Dendritic cell treated with granulocyte-macrophage colony-stimulating factor and Interleukin-4, amounts not matched to agents 40 ng/mL and 50 ng/mL, for 4 days (primary cell): ENCODE measurements around the gene JDP2.
A peak's percentile ranks its signal among the peaks of the same experiment; 100 is the strongest.

ENCODE experiments used
- H3K27ac Mint-ChIP-seq: one replicate; pipeline ENCODE4 v1.8.0; 2022; ENCODE audit warnings: mild to moderate bottlenecking, mixed read lengths
- H3K27me3 Mint-ChIP-seq: one replicate; pipeline ENCODE4 v1.8.0; 2022; ENCODE audit warnings: mild to moderate bottlenecking, mixed read lengths
- H3K36me3 Mint-ChIP-seq: one replicate; pipeline ENCODE4 v1.8.0; 2022; ENCODE audit warnings: low read depth, mixed read lengths
- H3K4me1 Mint-ChIP-seq: one replicate; pipeline ENCODE4 v1.8.0; 2022; ENCODE audit warnings: low read depth, mixed read lengths
- H3K4me3 Mint-ChIP-seq: one replicate; pipeline ENCODE4 v1.8.0; 2022; ENCODE audit warnings: mild to moderate bottlenecking, moderate library complexity, mixed read lengths
- H3K9me3 Mint-ChIP-seq: one replicate; pipeline ENCODE4 v1.8.0; 2022; ENCODE audit warnings: mixed read lengths
- intact Hi-C: fragments of 100-400 bp; cut with micrococcal nuclease; formaldehyde crosslinking; loops from one replicate; pipeline ENCODE4 v1.15.0; 2022

JDP2 gene

GRCh38 chr14:75479770-75480600 is 52.2 kb downstream of the JDP2 start:
- peaks cover 20% of the 10 kb centered on the region for H3K36me3 Mint-ChIP-seq
- intact Hi-C loops = no loop called here
- peaks cover 11% of the 10 kb centered on the region for H3K4me1 Mint-ChIP-seq
- H3K27ac Mint-ChIP-seq = peak overlapping the region; percentile 4
- H3K4me3 Mint-ChIP-seq = no peak overlapping the region
- no peaks in the 10 kb centered on the region for H3K27me3 Mint-ChIP-seq
- H3K9me3 Mint-ChIP-seq = peaks cover 2% of the 10 kb centered on the region

GRCh38 chr14:75482366-75482765 is 54.5 kb downstream of the JDP2 start:
- no peak overlapping the region for H3K27ac Mint-ChIP-seq
- H3K4me1 Mint-ChIP-seq = peaks cover 11% of the 10 kb centered on the region
- H3K9me3 Mint-ChIP-seq = peaks cover 8% of the 10 kb centered on the region
- no peaks in the 10 kb centered on the region for H3K36me3 Mint-ChIP-seq
- no peak overlapping the region for H3K4me3 Mint-ChIP-seq
- intact Hi-C loops = no loop called here
- no peaks in the 10 kb centered on the region for H3K27me3 Mint-ChIP-seq

- no peaks in the 10 kb centered on the region for H3K27me3 Mint-ChIP-seq
- intact Hi-C loops = loop anchor here (2.0 kb wide), 1 partner anchor 354 kb away; no protein-coding TSS in a partner anchor
- no peaks in the 10 kb centered on the region for H3K36me3 Mint-ChIP-seq
- peaks cover 8% of the 10 kb centered on the region for H3K9me3 Mint-ChIP-seq
- H3K27ac Mint-ChIP-seq = no peak overlapping the region
- H3K4me3 Mint-ChIP-seq = no peak overlapping the region
- peaks cover 12% of the 10 kb centered on the region for H3K4me1 Mint-ChIP-seq
Observed at GRCh38 chr14:75484711-75485429, 57.0 kb downstream of the JDP2 start.

GRCh38 chr14:75486318-75486717 is 58.5 kb downstream of the JDP2 start:
- Mint-ChIP-seq H3K9me3 (peaks cover 8% of the 10 kb centered on the region), H3K36me3 (no peaks in the 10 kb centered on the region), H3K27me3 (no peaks in the 10 kb centered on the region), H3K4me3 (no peak overlapping the region), H3K27ac (no peak overlapping the region), H3K4me1 (peaks cover 5% of the 10 kb centered on the region)
- intact Hi-C loops = no loop called here

- H3K27ac Mint-ChIP-seq = no peak overlapping the region
Observed at GRCh38 chr14:75487155-75487671, 59.4 kb downstream of the JDP2 start.

GRCh38 chr14:75489480-75489837 is 61.6 kb downstream of the JDP2 start:
- Mint-ChIP-seq H3K36me3 (no peaks in the 10 kb centered on the region), H3K27me3 (no peaks in the 10 kb centered on the region), H3K4me3 (no peak overlapping the region), H3K9me3 (peaks cover 8% of the 10 kb centered on the region), H3K4me1 (peaks cover 12% of the 10 kb centered on the region), H3K27ac (no peak overlapping the region)
- intact Hi-C loops = no loop called here

More at GRCh38 chr14:75487155-75487671, 59.4 kb downstream of the JDP2 start:
- intact Hi-C loops = no loop called here
- Mint-ChIP-seq H3K27me3 (no peaks in the 10 kb centered on the region), H3K36me3 (no peaks in the 10 kb centered on the region), H3K4me1 (peaks cover 5% of the 10 kb centered on the region), H3K4me3 (no peak overlapping the region), H3K9me3 (peaks cover 8% of the 10 kb centered on the region)

- H3K27ac Mint-ChIP-seq = no peak overlapping the region
- no peaks in the 10 kb centered on the region for H3K9me3 Mint-ChIP-seq
- intact Hi-C loops = no loop called here
- H3K36me3 Mint-ChIP-seq = no peaks in the 10 kb centered on the region
- no peak overlapping the region for H3K4me3 Mint-ChIP-seq
- H3K4me1 Mint-ChIP-seq = peaks cover 30% of the 10 kb centered on the region
- no peaks in the 10 kb centered on the region for H3K27me3 Mint-ChIP-seq
Observed at GRCh38 chr14:75491376-75491978, 63.7 kb downstream of the JDP2 start.

- no peaks in the 10 kb centered on the region for H3K27me3 Mint-ChIP-seq
- no peak overlapping the region for H3K27ac Mint-ChIP-seq
- H3K4me1 Mint-ChIP-seq = peaks cover 45% of the 10 kb centered on the region
- no peak overlapping the region for H3K4me3 Mint-ChIP-seq
- intact Hi-C loops = no loop called here
- H3K36me3 Mint-ChIP-seq = no peaks in the 10 kb centered on the region
- no peaks in the 10 kb centered on the region for H3K9me3 Mint-ChIP-seq
Observed at GRCh38 chr14:75492832-75493591, 65.2 kb downstream of the JDP2 start.

- Mint-ChIP-seq H3K4me1 (peaks cover 43% of the 10 kb centered on the region), H3K27me3 (no peaks in the 10 kb centered on the region), H3K9me3 (no peaks in the 10 kb centered on the region), H3K27ac (no peak overlapping the region), H3K36me3 (no peaks in the 10 kb centered on the region), H3K4me3 (no peak overlapping the region)
- intact Hi-C loops = no loop called here
Observed at GRCh38 chr14:75493592-75494087, 65.8 kb downstream of the JDP2 start.

GRCh38 chr14:75494896-75495295 is 67.1 kb downstream of the JDP2 start:
- no peaks in the 10 kb centered on the region for H3K9me3 Mint-ChIP-seq
- no peak overlapping the region for H3K27ac Mint-ChIP-seq
- peaks cover 40% of the 10 kb centered on the region for H3K4me1 Mint-ChIP-seq
- no peak overlapping the region for H3K4me3 Mint-ChIP-seq
- no peaks in the 10 kb centered on the region for H3K36me3 Mint-ChIP-seq
- H3K27me3 Mint-ChIP-seq = no peaks in the 10 kb centered on the region
- intact Hi-C loops = no loop called here

- Mint-ChIP-seq H3K36me3 (no peaks in the 10 kb centered on the region), H3K27me3 (no peaks in the 10 kb centered on the region), H3K9me3 (no peaks in the 10 kb centered on the region), H3K27ac (no peak overlapping the region), H3K4me3 (no peak overlapping the region), H3K4me1 (peaks cover 40% of the 10 kb centered on the region)
- intact Hi-C loops = no loop called here
Observed at GRCh38 chr14:75495399-75495798, 67.6 kb downstream of the JDP2 start.

- H3K4me1 Mint-ChIP-seq = peaks cover 40% of the 10 kb centered on the region
- no peaks in the 10 kb centered on the region for H3K36me3 Mint-ChIP-seq
- no peak overlapping the region for H3K4me3 Mint-ChIP-seq
- no peaks in the 10 kb centered on the region for H3K27me3 Mint-ChIP-seq
- intact Hi-C loops = no loop called here
- peak overlapping the region; percentile 67 for H3K27ac Mint-ChIP-seq
- H3K9me3 Mint-ChIP-seq = no peaks in the 10 kb centered on the region
Observed at GRCh38 chr14:75495882-75496281, 68.1 kb downstream of the JDP2 start.

- no peak overlapping the region for H3K4me3 Mint-ChIP-seq
- no peaks in the 10 kb centered on the region for H3K36me3 Mint-ChIP-seq
- H3K4me1 Mint-ChIP-seq = peaks cover 40% of the 10 kb centered on the region
- peak overlapping the region; percentile 67 for H3K27ac Mint-ChIP-seq
- no peaks in the 10 kb centered on the region for H3K9me3 Mint-ChIP-seq
- no peaks in the 10 kb centered on the region for H3K27me3 Mint-ChIP-seq
- intact Hi-C loops = no loop called here
Observed at GRCh38 chr14:75496755-75497154, 68.9 kb downstream of the JDP2 start.
